Activated B cell treated with CpG ODN at 0.5 μM for 24 hours (primary cell): Measurements from ENCODE around the gene CHD2. TPM values are rescaled to one million over a fixed set of nuclear protein-coding genes. Genes with fewer than 3 reads are reported as not detected.
A peak's percentile ranks its signal among the peaks of the same experiment; 100 is the strongest.

ENCODE experiments used
- ATAC-seq: fragments of 200-7000 bp; cut with Tn5 transposase; one replicate; pipeline ENCODE4 v1.10.0; 2021; ENCODE audit warnings: low read depth, mild to moderate bottlenecking, moderate library complexity
- CTCF ChIA-PET: fragments of 350-600 bp; sonication (Branson Sonifier 250); formaldehyde crosslinking; loops from one replicate; lab custom pipeline; 2021; ENCODE audit warnings: antibody characterized with exemption; lab: Charles Lee
- POLR2A ChIA-PET: fragments of 350-600 bp; sonication (Branson Sonifier 250); formaldehyde crosslinking; loops from one replicate; lab custom pipeline; 2021; ENCODE audit warnings: antibody characterized with exemption; lab: Charles Lee
- DNase-seq: peaks from one replicate; pipeline ENCODE4 v3.0.0; 2022
- H3K27ac Mint-ChIP-seq: one replicate; pipeline ENCODE4 v1.8.0; 2020; ENCODE audit warnings: mixed read lengths
- H3K27me3 Mint-ChIP-seq: one replicate; pipeline ENCODE4 v1.8.0; 2021; ENCODE audit warnings: mixed read lengths
- H3K36me3 Mint-ChIP-seq: one replicate; pipeline ENCODE4 v1.8.0; 2021; ENCODE audit warnings: low read depth, mixed read lengths
- H3K4me1 Mint-ChIP-seq: one replicate; pipeline ENCODE4 v1.8.0; 2021; ENCODE audit warnings: mixed read lengths
- H3K4me3 Mint-ChIP-seq: one replicate; pipeline ENCODE4 v1.8.0; 2020; ENCODE audit warnings: mild to moderate bottlenecking, mixed read lengths
- H3K9me3 Mint-ChIP-seq: one replicate; pipeline ENCODE4 v1.8.0; 2020; ENCODE audit warnings: mixed read lengths
- CTCF ChIP-seq: fragments of 200-600 bp; IDR thresholded peaks from one replicate; pipeline ENCODE4 v1.8.0; 2022; ENCODE audit warnings: antibody characterized with exemption, mild to moderate bottlenecking
- intact Hi-C: fragments of 100-400 bp; cut with micrococcal nuclease; formaldehyde crosslinking; loops from one replicate; pipeline ENCODE4 v1.15.1; 2024
- total RNA-seq: library from RNA; stranded (reverse); gene quantifications from 2 replicates; pipeline ENCODE4 v1.2.3, GENCODE V29; 2022

CHD2 gene
- total RNA-seq, 1 donor from 2014 or later, result 298 TPM

DNA sequence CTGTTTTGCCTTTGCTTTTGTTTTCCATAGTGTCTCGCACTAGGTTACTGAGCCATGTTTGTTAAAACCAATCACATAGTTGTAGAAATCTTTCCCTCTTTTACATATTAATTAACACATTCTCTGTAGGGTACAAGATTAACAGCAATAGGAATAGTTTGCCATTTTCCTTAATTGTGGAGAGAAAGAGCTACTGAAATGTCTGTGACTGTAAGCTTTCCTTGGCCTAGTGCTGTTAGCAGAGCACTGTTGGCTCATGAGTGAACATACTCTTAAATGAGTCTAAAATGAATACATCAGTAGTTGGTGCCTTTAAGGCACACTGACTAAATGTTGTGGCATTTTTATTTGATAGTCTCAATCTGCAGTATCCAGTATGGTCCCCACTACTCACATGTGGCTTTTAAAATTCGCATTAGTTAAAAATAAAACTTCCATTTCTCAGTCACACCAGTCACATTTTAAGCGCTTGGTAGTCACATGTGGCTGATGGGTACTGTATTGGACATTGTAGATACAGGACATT is 28.2 kb downstream of the CHD2 start:
- Mint-ChIP-seq H3K4me3 (no peak overlapping the region), H3K36me3 (peaks cover 94% of the 10 kb centered on the region), H3K4me1 (peaks cover 17% of the 10 kb centered on the region), H3K27ac (peak overlapping the region; percentile 37), H3K27me3 (no peaks in the 10 kb centered on the region), H3K9me3 (no peaks in the 10 kb centered on the region)
- intact Hi-C loops, result no loop called here
- ChIA-PET POLR2A (interaction anchor here (1.1 to 1.3 kb wide), 2 partner anchors 119 to 120 kb away, joined by 3 read pairs; no protein-coding TSS in a partner anchor), CTCF (interaction anchor here (2.0 kb wide), 1 partner anchor 132 kb away, joined by 7 read pairs; no protein-coding TSS in a partner anchor)
- TF ChIP-seq CTCF, result no peak
- ATAC-seq (no peak), DNase-seq (no peak)

GRCh38 chr15:92929002-92929401 is 28.9 kb downstream of the CHD2 start:
- intact Hi-C loops, result no loop called here
- CTCF ChIA-PET, result interaction anchor here (2.0 kb wide), 1 partner anchor 132 kb away, joined by 7 read pairs; no protein-coding TSS in a partner anchor
- H3K4me1 Mint-ChIP-seq, result peaks cover 11% of the 10 kb centered on the region
- H3K27me3 Mint-ChIP-seq, result no peaks in the 10 kb centered on the region
- H3K27ac Mint-ChIP-seq, result peak overlapping the region; percentile 37
- POLR2A ChIA-PET, result interaction anchor here (1.1 kb wide), 1 partner anchor 121 kb away, joined by 3 read pairs; no protein-coding TSS in a partner anchor
- H3K9me3 Mint-ChIP-seq, result no peaks in the 10 kb centered on the region
- ATAC-seq (no peak), DNase-seq (no peak)
- H3K36me3 Mint-ChIP-seq, result peaks cover 94% of the 10 kb centered on the region
- no peak for TF ChIP-seq CTCF
- no peak overlapping the region for H3K4me3 Mint-ChIP-seq

- peaks cover 7% of the 10 kb centered on the region for H3K4me1 Mint-ChIP-seq
- no peak for TF ChIP-seq CTCF
- no peaks in the 10 kb centered on the region for H3K9me3 Mint-ChIP-seq
- H3K27ac Mint-ChIP-seq, result no peak overlapping the region
- H3K4me3 Mint-ChIP-seq, result no peak overlapping the region
- ChIA-PET CTCF (interaction anchor here (1.0 to 2.0 kb wide), 4 partner anchors 10 to 133 kb away, joined by 3 to 7 read pairs (median 4); no protein-coding TSS in a partner anchor), POLR2A (no interaction called here)
- DNase-seq, result no peak
- intact Hi-C loops, result loop anchor here (1.0 kb wide), 1 partner anchor 8 kb away; no protein-coding TSS in a partner anchor
- peaks cover 95% of the 10 kb centered on the region for H3K36me3 Mint-ChIP-seq
- ATAC-seq, result no peak
- H3K27me3 Mint-ChIP-seq, result no peaks in the 10 kb centered on the region
These were observed 30.0 kb downstream of the CHD2 start for GRCh38 chr15:92930054-92930621.

DNA sequence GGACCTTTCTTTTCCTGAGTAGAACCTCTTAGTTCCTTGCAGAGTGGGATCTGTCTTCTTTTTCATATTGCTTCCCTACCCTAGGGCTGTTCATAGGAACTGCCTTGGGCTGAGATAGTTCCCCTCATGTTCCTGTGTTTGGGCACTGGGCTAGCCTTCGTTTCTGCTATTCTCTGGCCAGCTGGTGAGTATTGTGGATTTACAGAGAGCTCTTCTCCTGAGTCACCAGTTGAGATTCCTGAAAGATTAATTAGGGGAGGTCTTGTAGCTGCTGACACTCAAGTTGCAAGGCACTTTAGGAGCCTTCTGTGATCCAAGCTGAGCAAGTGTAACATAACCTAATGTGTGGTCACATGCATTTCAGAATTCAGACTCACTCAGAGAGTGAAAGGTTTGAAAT is 30.7 kb downstream of the CHD2 start:
- Mint-ChIP-seq H3K36me3 (peaks cover 95% of the 10 kb centered on the region), H3K27me3 (no peaks in the 10 kb centered on the region), H3K9me3 (no peaks in the 10 kb centered on the region), H3K4me3 (no peak overlapping the region), H3K27ac (peak overlapping the region; percentile 18), H3K4me1 (peaks cover 5% of the 10 kb centered on the region)
- ATAC-seq (no peak), DNase-seq (no peak)
- no peak for TF ChIP-seq CTCF
- CTCF ChIA-PET, result interaction anchor here (1.0 to 1.4 kb wide), 3 partner anchors 9 to 126 kb away, joined by 3 to 5 read pairs (median 3); no protein-coding TSS in a partner anchor
- intact Hi-C loops, result loop anchor here (1.0 kb wide), 1 partner anchor 8 kb away; no protein-coding TSS in a partner anchor
- POLR2A ChIA-PET, result no interaction called here
